NCI-H446 (cell line): ENCODE measurements around the gene OR11L1.

ENCODE experiments used
- DNase-seq, 2 experiments: peaks; one replicate each; lab custom pipeline; 2025; lab: John Stamatoyannopoulos, UW

The OR11L1 gene

GRCh38 chr1:247841796-247842195 is at the start of gene OR11L1:
TSS of gene OR11L1 (minus strand) at chr1:247841896. CDS start at chr1:247841896, 0 bp downstream.
- DNase-seq, result no peak

GRCh38 chr1:247884797-247885413 is 43.2 kb upstream of the OR11L1 start:
- DNase-seq, result no peak

- DNase-seq, result no peak
These were observed 41.6 kb upstream of the OR11L1 start for GRCh38 chr1:247883346-247883745.

GRCh38 chr1:247865416-247865815 is 23.7 kb upstream of the OR11L1 start:
- DNase-seq, result no peak

- no peak for DNase-seq
These were observed 22.9 kb upstream of the OR11L1 start for GRCh38 chr1:247864644-247865043.

GRCh38 chr1:247862756-247863155 is 21.1 kb upstream of the OR11L1 start:
- DNase-seq, result no peak

GRCh38 chr1:247857985-247858619 is 16.4 kb upstream of the OR11L1 start:
- no peak for DNase-seq

GRCh38 chr1:247857069-247857984 is 15.6 kb upstream of the OR11L1 start, which contains the start of gene TRIM58:
TSS of gene TRIM58 (plus strand) at chr1:247857187. CDS start at chr1:247857247, 60 bp downstream.
- DNase-seq, result no peak

GRCh38 chr1:247855911-247856310 is 14.2 kb upstream of the OR11L1 start:
- no peak for DNase-seq

GRCh38 chr1:247854899-247855545 is 13.3 kb upstream of the OR11L1 start:
- DNase-seq, result no peak

- DNase-seq, result no peak
These were observed 7.9 kb upstream of the OR11L1 start for GRCh38 chr1:247849616-247850015.

- DNase-seq, result no peak
These were observed 6.7 kb upstream of the OR11L1 start for GRCh38 chr1:247848346-247848745.

- no peak for DNase-seq
These were observed 4.0 kb upstream of the OR11L1 start for GRCh38 chr1:247845693-247846017.

- DNase-seq, result no peak
These were observed 3.5 kb upstream of the OR11L1 start for GRCh38 chr1:247845011-247845692.

GRCh38 chr1:247843411-247843810 is 1.7 kb upstream of the OR11L1 start:
- no peak for DNase-seq

- DNase-seq, result no peak
These were observed 878 bp downstream of the OR11L1 start for GRCh38 chr1:247840818-247841217.

GRCh38 chr1:247833601-247834000 is 8.1 kb downstream of the OR11L1 start:
- no peak for DNase-seq

GRCh38 chr1:247829656-247830055 is 12.0 kb downstream of the OR11L1 start:
- no peak for DNase-seq

GRCh38 chr1:247825362-247825761 is 16.3 kb downstream of the OR11L1 start:
- DNase-seq, result no peak

- DNase-seq, result no peak
These were observed 17.7 kb downstream of the OR11L1 start, which contains the start of gene OR14A16 for GRCh38 chr1:247824023-247824422. TSS of gene OR14A16 (minus strand) at chr1:247824119. CDS start at chr1:247815729, 8,390 bp downstream.

GRCh38 chr1:247822060-247822459 is 19.6 kb downstream of the OR11L1 start:
- no peak for DNase-seq

GRCh38 chr1:247812637-247813036 is 29.1 kb downstream of the OR11L1 start:
- no peak for DNase-seq
